ENCODE results near the gene CARMIL1. TPM values are rescaled to one million over a fixed set of nuclear protein-coding genes. Genes with fewer than 3 reads are reported as not detected.

Gene CARMIL1
- total and polyA plus RNA-seq, 2 of the 8 experiments (the other 6 are each of a cell fraction or from before 2014, with no cell fraction given): 20.3 to 40.4 TPM

DNA sequence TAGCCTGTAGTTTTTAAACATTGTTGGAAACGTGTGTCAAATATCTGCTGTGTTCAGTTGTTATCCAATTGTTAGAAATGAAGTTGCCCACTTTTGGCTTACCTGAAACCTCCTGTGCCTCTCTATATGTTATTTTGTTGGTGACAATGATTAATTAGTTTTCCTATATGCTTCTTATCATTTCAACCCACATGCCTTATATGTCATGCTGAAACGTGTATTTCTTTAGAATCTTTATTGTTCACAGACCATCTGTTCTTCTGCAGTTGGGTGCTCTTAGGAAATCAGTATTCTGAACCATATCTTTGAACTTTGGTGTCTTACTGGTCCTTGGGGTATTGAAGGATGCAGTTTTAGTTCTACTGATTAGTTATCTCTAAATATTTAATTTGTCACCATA lies 281.7 kb downstream of the CARMIL1 start:
- no peak overlapping the region for H3K27ac ChIP-seq (ENCODE audit: low read depth, low read length)
- CTCF ChIA-PET (ENCODE audit: partially characterized antibody): interaction anchor here (0.6 to 1.5 kb wide), 6 partner anchors 9 to 333 kb away, joined by 3 to 4 read pairs (median 3); no protein-coding TSS in a partner anchor
- 81% methylated on average over 2 of the region's 2 CpGs; no CpG with 5 or more reads in 1 of the 2 experiments for WGBS, 2 experiments (ENCODE audit: extremely low coverage in 1 of 2, insufficient coverage in 1 of 2, insufficient read length in 1 of 2, insufficient replicate concordance in 2 of 2, low coverage in 1 of 2, low lambda C conversion rate in 2 of 2, missing lambda C conversion rate in 1 of 2)

More for the DNA sequence above, 281.7 kb downstream of the CARMIL1 start:
- Histone ChIP-seq H3K27me3 (replicated peaks in 1 of 4; ENCODE audit: control insufficient read depth in 3 of 4, extremely low read depth in 1 of 4, insufficient read depth in 3 of 4, low read length in 3 of 4) (peaks cover 0 to 1% (median 0%) of the 10 kb centered on the region in 4 experiments; a peak in 1 of 7 replicates), H4K8ac (ENCODE audit: extremely low read depth, insufficient read depth, low read length) (no peak overlapping the region), H3K23me2 (ENCODE audit: low read depth, low read length) (no peaks in the 10 kb centered on the region), H2BK15ac (ENCODE audit: low read length) (no peak overlapping the region), H4K20me1 (replicated peaks in 1 of 2; ENCODE audit: control insufficient read depth in 1 of 2, insufficient read depth in 2 of 2, low read length in 2 of 2) (no peaks in the 10 kb centered on the region), H2AK5ac (ENCODE audit: low read depth, low read length) (no peak overlapping the region), H3K79me2 (ENCODE audit: control insufficient read depth in 1 of 2, insufficient read depth in 2 of 2, low read length in 2 of 2) (no peaks in the 10 kb centered on the region), H3K23ac (ENCODE audit: insufficient read length) (no peak overlapping the region), H3K56ac (replicated peaks; ENCODE audit: insufficient read length, low read depth, low read length) (no peak overlapping the region), H3K9ac (replicated peaks in 1 of 4; ENCODE audit: extremely low read depth in 1 of 4, low read depth in 3 of 4, low read length in 3 of 4) (no peak overlapping the region), H2BK12ac (ENCODE audit: low read depth, low read length) (no peak overlapping the region), H3K4me3 (ENCODE audit: extremely low read depth in 1 of 4, insufficient read depth in 2 of 4, low read depth in 3 of 4, low read length in 4 of 4) (no peak overlapping the region), H2BK120ac (replicated peaks; ENCODE audit: low read depth, low read length) (no peak overlapping the region), H4K5ac (ENCODE audit: insufficient read length, low read depth, low read length) (no peak overlapping the region), H4K91ac (replicated peaks; ENCODE audit: insufficient read length, low read length) (no peak overlapping the region), H3K9me3 (ENCODE audit: insufficient read depth in 2 of 2, low read depth in 1 of 2, low read length in 1 of 2) (no peaks in the 10 kb centered on the region), H3K79me1 (ENCODE audit: low read depth, low read length) (no peaks in the 10 kb centered on the region), H2BK5ac (ENCODE audit: low read depth, low read length) (no peak overlapping the region), H2BK20ac (ENCODE audit: low read length) (no peak overlapping the region), H3K4me2 (ENCODE audit: insufficient read depth in 1 of 2, low read depth in 2 of 2, low read length in 2 of 2) (no peak overlapping the region), H3K36me3 (ENCODE audit: control insufficient read depth in 2 of 4, insufficient read depth in 4 of 4, low read length in 3 of 4) (no peaks in the 10 kb centered on the region), H3K4me1 (replicated peaks in 1 of 4; ENCODE audit: control insufficient read depth in 3 of 4, insufficient read depth in 4 of 4, low read length in 3 of 4) (peaks cover 0 to 2% (median 0%) of the 10 kb centered on the region in 4 experiments; a peak in 1 of 7 replicates), H2AFZ (ENCODE audit: low read length) (no peak overlapping the region), H3K14ac (ENCODE audit: insufficient read length) (no peak overlapping the region), H3K18ac (ENCODE audit: extremely low read depth, low read length) (no peak overlapping the region), H3K4ac (replicated peaks; ENCODE audit: insufficient read length, low read depth, low read length) (no peak overlapping the region)
- POLR2A ChIA-PET (ENCODE audit: partially characterized antibody): no interaction called here
- no peak for DNase-seq (ENCODE audit: low read depth in 1 of 2, low spot score in 2 of 2)
- TF ChIP-seq CHD2 (IDR thresholded peaks at IDR 0.05; ENCODE audit: low read length): no peak
- FAIRE-seq: no peak

All from H1 (cell line).